Suppressor macrophage treated with lipopolysaccharide for 4 hours (primary cell): Measurements from ENCODE around the gene ITPR3.
"Not testable (repeated sequence)": the region's sequence is repeated elsewhere in the genome, so short reads cannot be mapped to it uniquely, and the experiment has no call there.

Source experiments
- DNase-seq: peaks from one replicate; pipeline ENCODE4 v3.0.0-alpha.2; 2020

Gene ITPR3

GRCh38 chr6:33591424-33592032, 29.6 kb upstream of the ITPR3 start:
- no peak for DNase-seq

GRCh38 chr6:33592280-33592594, 28.9 kb upstream of the ITPR3 start:
- DNase-seq = no peak

DNA sequence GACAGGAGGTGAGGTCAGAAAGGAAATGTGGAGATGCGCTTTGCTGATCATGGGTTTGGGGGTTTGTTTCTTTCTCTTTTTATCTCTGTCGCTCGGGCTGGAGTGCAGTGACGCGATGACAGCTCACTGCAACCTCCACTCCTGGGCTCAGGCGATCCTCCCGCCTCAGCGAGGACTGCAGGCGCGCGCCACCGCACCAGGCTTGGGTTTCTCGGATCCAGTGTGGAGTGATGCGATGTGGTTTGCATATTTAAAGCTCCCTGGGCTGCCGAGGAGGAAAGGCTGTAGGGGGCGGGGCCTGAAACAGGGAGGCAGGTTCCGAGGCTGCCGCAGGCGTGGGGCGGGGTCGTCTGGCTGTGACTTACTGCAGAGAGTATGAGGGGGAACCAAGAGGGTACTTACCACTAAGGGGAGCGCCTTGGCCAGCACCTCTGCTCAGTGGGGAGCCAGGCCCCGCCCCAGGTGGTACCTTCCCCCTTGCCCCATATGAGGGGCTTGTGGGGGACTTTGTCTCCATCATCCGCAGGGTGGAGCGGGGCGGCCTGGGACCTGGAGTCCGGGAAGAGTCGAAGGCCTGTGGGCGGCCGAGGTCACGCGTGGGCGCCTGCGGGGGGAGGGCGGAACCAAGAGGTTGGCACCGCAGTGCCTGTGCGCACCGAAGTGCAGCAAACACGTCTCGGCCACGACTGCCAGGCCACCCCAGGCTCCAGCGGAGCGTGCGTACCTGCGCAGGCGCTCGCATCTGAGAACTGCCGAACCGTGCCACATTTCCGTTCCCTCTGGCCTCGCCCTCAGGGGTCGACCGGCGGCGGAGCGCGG, 28.3 kb upstream of the ITPR3 start:
- no peak for DNase-seq

DNA sequence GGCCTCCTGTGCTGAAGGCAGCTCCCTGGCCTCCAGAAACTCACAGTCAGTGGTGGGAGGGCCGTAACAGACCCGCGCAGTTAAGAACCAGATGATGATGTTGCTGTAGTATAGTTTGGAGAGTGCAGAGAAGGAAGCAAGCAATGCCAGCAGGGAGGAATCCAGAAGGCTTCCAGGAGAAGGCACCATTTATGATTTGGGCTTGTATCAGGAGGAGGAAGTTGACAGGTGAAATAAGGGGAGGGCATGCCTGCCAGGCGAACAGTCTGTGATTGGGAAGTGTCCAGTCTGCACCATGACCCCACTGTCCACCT, 27.8 kb upstream of the ITPR3 start:
- DNase-seq = no peak

DNA sequence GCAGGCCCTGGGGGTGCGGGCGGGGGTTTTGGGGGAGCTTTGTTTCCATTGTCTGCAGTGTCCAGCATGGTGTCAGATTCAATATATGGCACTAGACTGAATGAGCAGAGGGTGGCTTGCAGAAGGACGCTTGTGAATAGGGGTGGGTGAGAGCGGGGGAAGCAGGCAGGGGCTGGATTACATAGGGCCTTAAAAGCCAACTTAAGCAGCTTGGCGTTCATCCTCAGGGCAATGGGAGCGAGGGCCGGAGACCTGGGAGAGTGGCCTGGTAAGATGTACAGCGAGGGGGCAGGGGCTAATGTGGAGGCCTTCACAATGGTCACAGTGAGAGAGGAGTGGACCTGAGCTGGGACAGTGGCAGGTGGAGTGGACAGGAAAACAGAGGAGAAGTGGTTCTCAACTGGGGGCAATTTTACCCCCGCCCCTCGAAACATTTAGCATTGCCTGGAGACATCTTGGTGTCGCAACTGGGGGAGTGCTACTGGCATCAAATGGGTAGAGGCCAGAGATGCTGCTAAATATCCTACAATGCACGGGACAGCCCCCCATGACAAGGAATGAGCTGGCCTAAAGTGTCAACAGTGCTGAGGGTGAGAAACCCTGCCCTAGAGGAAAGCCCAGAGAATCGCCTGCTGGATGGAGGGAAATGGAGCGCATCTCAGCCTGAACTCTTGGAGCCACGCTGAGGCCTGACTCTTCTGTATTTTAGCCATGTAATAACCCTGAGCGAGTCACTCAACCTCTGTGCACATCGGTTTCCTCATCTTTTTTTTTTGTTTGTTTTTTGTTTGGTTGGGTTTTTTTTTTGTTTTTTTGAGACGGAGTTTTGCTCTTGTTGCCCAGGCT, 25.9 kb upstream of the ITPR3 start:
- DNase-seq = no peak

DNA sequence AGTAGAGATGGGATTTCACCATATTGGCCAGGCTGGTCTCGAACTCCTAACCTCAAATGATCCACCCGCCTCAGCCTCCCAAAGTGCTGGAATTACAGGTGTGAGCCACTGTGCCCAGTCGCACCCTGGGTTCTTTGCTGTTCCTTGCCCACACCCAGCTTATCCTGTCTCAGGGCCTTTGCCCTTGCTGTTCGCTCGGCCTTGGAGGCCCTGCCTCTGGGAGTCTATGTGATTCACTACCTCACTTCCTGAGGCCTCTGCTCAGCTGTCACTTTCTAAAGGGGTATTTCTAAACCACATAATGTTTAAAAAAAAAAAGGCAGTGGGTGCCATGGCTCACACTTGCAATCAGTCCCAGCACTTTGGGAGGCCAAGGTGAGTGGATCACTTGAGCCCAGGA, 24.2 kb upstream of the ITPR3 start:
- not testable (repeated sequence) for DNase-seq

- DNase-seq = no peak
Measured at GRCh38 chr6:33597551-33598322, 23.4 kb upstream of the ITPR3 start.

- no peak for DNase-seq
Measured at GRCh38 chr6:33599413-33599938, 21.6 kb upstream of the ITPR3 start.

DNA sequence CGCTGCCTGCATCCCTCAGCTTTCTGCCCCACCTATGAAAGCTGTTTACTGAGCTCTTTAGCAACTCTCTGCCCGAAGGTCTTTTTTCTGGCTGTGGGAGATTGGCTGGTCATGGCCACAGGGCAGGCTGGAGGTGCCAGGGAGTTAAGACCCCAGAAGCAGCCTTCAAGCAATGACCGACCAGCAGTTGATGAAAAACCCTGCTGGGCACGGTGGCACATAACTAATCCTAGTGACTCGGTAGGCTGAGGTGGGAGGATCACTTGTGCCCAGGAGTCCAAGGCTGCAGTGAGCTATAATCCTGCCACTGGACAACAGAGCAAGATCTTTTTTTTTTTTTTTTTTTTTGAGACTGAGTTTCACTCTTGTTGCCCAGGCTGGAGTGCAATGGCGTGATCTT, 20.4 kb upstream of the ITPR3 start:
- no peak for DNase-seq

DNA sequence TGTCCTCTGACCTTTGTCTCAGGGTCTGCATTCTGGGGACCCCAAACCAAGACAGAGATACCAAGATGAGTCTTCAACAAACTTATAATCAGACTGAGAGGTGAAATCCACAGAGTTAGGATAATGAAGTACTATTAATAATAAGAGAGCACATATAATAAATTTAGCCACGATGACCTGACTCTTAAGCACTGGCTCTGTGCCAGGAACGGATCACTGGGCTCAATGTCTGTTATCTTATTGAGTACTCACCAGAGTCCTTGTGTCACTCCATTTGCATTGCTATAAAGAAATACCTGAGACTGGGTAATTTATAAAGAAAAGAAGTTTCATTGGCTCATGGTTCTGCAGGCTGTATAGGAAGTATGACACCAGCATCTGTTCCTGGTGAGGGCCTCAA, 18.9 kb upstream of the ITPR3 start:
- DNase-seq = no peak

DNA sequence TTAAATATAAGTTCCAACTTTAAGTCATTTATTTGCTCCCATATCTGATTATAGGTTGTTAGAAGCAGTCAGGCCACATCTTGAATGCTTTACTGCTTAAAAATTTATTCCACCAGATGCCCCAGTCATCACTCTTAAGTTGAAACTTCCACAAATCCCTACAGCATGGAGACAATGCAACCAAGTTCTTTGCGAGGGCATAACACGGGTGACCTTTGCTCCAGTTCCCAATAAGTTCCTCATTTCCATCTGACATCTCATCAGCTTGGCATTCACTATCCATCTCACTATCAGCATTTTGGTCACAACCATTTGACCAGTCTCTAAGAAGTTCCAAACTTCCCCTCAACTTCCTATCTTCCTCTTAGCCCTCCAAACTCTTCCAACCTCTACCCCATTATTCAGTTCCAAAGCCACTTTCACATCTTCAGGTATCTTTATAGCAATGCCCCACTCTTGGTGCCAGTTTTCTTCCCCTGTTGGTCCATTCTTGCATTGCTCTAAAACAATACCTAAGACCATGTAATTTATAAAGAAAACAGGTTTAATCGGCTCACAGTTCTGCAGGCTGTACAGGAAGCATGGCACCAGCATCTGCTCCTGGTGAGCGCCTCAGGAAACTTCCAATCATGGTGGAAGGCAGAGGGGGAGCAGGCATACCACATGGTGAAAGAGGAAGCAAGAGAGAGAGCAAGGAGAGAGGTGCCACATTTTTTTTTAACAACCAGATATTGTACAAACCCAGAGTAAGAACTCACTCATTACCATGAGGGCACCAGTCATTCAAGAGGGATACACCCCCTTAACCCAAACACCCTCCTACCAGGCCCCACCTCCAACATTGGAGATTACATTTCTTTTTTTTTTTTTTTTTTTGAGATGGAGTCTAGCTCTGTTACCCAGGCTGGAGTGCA, 15.9 kb upstream of the ITPR3 start:
- DNase-seq = peak; percentile 32

DNA sequence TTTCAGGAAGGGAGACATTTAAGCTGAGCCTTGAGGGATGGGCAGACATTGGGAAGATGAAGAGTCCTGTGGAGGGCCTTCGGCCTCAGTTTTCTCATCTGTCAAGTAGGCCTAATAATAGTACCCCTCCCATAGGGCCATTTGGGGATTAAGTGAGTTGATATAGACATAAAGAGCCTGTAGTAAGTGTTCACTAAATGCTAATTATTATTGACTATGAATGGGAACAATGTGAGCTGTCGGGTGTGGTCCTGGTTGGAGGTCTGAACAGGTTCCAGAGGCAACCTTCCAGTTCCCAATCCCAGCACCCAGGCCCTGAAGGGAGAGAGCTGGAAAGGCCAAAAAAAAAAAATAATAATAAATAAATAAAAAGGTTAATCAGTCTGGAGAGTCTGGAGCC, 14.5 kb upstream of the ITPR3 start:
- DNase-seq = no peak

- DNase-seq = no peak
Measured at GRCh38 chr6:33607126-33607783, 13.9 kb upstream of the ITPR3 start.

DNA sequence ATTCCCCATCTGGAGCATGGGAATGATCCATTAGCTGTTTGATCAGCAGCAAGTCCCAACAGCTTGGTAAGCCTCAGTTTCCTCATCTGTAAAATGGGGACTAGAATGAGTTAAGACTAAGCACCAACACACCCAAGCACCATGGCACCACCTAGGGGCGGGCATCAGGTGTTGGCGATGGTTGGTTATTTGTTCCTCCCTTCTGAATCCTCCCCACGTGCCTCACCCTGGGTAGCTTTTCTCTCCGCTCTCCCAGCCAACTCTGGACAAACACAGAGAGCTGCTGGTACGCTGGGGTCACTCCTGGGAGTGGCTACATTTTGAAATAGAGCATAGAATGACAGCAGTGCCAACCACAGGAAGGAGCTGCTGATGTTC, 13.3 kb upstream of the ITPR3 start:
- DNase-seq = no peak

DNA sequence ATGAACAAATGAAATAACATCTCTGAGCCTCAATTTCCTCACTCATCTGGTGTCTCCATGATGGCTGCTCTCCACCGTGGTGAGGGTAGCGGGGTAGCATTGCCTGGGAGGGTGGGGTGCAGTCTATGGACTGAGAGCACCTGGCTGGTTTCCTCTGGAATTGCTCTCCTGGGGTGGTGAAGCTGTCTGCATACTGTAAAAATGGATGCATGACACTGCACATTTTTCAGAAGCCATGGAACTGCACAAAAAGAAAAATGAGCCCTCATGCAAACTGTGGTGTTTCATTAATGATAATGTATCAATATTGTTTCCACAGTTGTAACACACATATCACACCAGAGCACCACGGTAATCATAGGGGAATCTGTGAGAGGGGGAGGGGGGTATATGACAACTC, 12.1 kb upstream of the ITPR3 start:
- DNase-seq = no peak

DNA sequence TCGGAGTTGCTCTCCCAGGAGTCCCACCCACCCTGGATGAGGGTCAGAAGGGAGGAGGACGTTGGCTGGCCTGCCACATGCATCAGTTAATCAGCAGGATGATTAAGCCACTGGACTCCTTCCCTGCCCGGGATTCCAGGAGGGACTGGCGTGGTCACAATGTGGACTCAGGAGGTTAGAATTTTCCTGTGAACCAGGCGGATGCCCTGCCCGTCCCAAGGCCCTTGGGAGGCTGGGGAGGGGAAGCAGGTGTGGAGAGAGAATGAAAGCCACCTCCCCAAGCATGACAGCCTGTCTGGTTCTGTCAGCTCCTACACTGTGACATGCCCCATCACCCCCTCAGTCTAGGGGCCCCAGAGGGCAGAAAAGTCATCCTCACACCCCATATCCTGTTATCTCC, 11.6 kb upstream of the ITPR3 start:
- no peak for DNase-seq

- no peak for DNase-seq
Measured at GRCh38 chr6:33610067-33610466, 11.1 kb upstream of the ITPR3 start.

DNA sequence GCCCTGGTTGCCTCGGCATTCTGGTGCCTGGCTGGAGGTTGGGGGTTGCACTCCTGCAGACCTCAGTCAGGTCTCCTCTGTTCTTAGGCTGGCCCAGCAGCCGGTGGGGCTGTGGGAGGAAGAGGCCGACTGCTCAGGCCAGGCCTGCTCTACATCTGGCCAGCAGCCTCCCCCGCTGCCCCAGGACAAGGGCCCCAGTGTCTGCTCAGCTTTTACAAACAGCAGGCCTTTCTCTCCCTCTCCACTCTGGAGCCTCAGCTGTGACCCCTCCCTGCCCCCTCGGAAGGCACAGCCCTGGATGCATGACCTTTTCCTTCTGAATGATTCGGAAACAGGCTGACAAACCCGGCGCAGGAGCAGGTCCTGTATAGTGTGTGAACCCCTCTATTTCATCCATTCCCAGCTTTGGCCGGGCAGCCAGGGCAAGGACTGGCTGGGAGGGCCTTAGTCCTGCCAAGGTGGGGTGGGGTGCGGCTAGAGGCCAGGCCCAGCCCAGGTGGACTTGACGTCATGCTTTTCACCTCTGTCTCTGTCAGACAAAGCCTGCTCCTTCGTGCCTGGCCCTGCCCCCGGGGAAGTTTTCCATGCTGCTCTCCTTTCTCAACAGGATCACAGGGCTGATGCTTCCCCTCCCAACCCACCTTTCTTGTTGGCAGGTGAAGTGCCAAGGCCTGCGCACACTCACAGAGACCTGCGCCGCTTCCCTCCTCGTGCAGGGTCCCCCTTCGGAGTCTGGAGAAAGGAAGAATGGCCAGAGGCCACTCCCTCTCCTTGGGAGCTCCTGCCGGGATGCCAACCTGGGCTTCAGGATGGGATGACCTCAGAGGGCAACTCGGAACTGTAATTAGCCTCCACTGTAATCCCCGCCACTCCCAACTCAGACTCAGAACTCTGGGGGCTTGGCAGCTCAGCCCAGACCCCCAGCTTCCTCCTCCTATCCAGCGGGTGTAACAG, 10.1 kb upstream of the ITPR3 start:
- DNase-seq = no peak

DNA sequence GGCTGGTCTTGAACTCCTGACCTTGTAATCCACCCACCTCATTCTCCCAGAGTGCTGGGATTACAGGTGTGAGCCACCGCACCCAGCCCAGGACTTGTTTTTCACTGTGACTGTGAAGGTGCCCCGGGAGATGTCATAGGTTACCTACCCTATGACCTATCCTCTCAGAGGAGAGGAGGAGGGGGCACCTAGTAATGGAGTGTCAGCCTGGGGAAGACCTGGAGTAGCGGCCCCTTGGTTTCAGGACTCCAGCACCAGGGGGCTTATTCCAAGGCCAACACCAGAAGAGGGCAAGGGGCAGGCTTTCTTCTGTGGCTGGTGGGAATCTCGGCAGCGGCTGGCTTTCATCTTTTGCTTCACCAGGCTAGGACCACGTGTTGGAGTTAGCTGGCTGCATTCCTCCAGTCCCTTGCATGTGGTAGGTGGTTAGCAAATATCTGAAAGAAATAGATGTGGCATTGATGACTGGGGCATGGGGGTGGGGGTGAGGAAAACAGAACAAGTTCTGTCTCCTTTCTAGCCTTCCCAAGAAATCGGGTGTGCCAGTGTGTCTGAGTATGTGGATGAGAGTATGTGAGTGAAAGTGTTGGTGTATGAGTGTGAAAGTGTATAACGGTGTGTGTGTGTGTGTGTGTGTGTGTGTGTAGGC, 7.9 kb upstream of the ITPR3 start:
- no peak for DNase-seq

- DNase-seq = no peak
Measured at GRCh38 chr6:33613795-33614168, 7.3 kb upstream of the ITPR3 start.
